ENCODE data around the gene OR1N2. TPM values are rescaled to one million over a fixed set of nuclear protein-coding genes. Genes with fewer than 3 reads are reported as not detected.

OR1N2 gene, protein sequence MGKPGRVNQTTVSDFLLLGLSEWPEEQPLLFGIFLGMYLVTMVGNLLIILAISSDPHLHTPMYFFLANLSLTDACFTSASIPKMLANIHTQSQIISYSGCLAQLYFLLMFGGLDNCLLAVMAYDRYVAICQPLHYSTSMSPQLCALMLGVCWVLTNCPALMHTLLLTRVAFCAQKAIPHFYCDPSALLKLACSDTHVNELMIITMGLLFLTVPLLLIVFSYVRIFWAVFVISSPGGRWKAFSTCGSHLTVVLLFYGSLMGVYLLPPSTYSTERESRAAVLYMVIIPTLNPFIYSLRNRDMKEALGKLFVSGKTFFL
- total RNA-seq (not detected), polyA plus RNA-seq (not detected)

DNA sequence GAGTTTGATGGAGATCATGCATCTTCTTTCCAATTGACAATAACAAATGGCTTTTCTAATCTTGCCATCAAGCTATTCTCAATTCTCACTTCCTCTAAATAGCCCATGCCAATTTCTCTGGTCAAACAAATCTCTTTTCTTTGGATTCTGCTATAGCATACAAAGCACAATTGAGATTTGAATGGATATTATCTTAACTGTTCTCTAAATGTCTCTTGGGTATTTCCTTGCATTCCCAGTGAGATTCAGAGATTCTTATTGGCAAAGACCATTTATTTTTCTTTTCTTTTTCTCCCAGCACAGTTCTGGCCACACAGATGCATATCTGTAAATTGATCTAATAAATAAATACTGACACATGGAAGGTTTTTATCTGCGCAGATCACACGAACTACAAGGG is at the start of gene OR1N2:
Gene OR1N2 (plus strand): TSS at position 301 of the 400 bp plus-strand sequence. CDS start 100 bp downstream, outside the sequence.
- DNase-seq, result no peak
- peaks cover 0 to 2% (median 0%) of the 10 kb centered on the region in 8 donors for H3K9me3 Mint-ChIP-seq
- intact Hi-C loops (cut with micrococcal nuclease), result no loop called here
- no peak within 1 kb of the TSS for H3K27ac Mint-ChIP-seq
- Histone ChIP-seq H3K27me3 (ENCODE audit: insufficient read depth, low read length) (no peaks in the 10 kb centered on the region), H3K36me3 (ENCODE audit: insufficient read depth, low read length) (no peaks in the 10 kb centered on the region), H3K4me1 (ENCODE audit: insufficient read depth, low read length) (no peaks in the 10 kb centered on the region), H3K4me3 (ENCODE audit: low read length in 2 of 2) (no peak within 1 kb of the TSS), H3K9me3 (ENCODE audit: control insufficient read depth in 1 of 2, low read length in 2 of 2) (no peaks in the 10 kb centered on the region), H3K27ac (ENCODE audit: low read depth, low read length) (no peak within 1 kb of the TSS)
- no peak within 1 kb of the TSS for H3K4me3 Mint-ChIP-seq
- H3K27me3 Mint-ChIP-seq, result peaks cover 7 to 11% of the 10 kb centered on the region in 2 donors
- ChIA-PET POLR2A (ENCODE audit: partially characterized antibody) (no interaction called here), CTCF (ENCODE audit: partially characterized antibody) (no interaction called here)
- H3K36me3 Mint-ChIP-seq, result no peaks in the 10 kb centered on the region
- H3K4me1 Mint-ChIP-seq, result no peaks in the 10 kb centered on the region

DNA sequence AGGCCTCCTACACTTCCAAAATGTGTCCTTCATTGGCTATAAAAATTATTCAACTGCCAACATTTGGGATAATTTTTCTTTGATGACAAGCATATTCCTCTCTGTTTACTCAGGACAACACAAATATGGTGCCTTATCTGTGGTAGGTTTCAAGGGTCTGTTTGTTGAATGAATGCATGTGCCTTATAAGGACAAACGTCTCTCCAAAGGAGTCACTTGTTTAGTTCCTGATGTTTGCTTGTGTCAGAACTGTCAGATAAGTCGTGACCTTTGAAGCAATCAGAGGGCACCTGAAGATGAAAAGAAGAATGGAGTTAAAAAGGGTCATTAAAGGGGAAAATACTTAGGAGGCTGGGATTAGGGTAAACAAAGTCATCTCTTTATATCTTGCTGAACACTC is 45.9 kb upstream of the OR1N2 start:
- POLR2A ChIA-PET (ENCODE audit: partially characterized antibody), result no interaction called here
- peak overlapping the region in 1 of 7 donors; percentile 44 for H3K27ac Mint-ChIP-seq
- intact Hi-C loops (cut with micrococcal nuclease), result no loop called here
- H3K9me3 Mint-ChIP-seq, result peaks cover 0 to 4% (median 0%) of the 10 kb centered on the region in 8 donors
- H3K4me3 Mint-ChIP-seq, result no peak overlapping the region
- Histone ChIP-seq H3K27me3 (ENCODE audit: insufficient read depth, low read length) (no peaks in the 10 kb centered on the region), H3K27ac (ENCODE audit: low read depth, low read length) (no peak overlapping the region), H3K36me3 (ENCODE audit: insufficient read depth, low read length) (no peaks in the 10 kb centered on the region), H3K4me3 (ENCODE audit: low read length in 2 of 2) (no peak overlapping the region), H3K9me3 (ENCODE audit: control insufficient read depth in 1 of 2, low read length in 2 of 2) (no peaks in the 10 kb centered on the region), H3K4me1 (ENCODE audit: insufficient read depth, low read length) (no peaks in the 10 kb centered on the region)
- peaks cover 12 to 17% of the 10 kb centered on the region in 2 donors for H3K27me3 Mint-ChIP-seq
- no peak for DNase-seq
- CTCF ChIA-PET (ENCODE audit: partially characterized antibody), result no interaction called here
- no peaks in the 10 kb centered on the region for H3K4me1 Mint-ChIP-seq
- H3K36me3 Mint-ChIP-seq, result no peaks in the 10 kb centered on the region

DNA sequence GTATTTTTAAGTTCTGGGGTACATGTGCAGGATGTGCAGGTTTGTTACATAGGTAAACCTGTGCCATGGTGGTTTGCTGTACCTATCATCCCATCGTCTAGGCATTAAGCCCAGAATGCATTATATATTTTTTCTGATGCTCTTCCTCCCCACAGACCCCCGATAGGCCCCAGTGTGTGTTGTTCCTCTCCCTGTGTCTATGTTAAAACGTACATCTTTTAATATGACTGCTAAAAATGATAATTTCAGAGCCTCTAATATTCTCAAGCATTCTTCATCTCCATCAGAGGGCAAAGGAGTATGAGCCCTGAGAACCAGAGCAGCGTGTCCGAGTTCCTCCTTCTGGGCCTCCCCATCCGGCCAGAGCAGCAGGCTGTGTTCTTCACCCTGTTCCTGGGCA is 42.4 kb upstream of the OR1N2 start, which contains the start of gene OR1J2:
Gene OR1J2 (plus strand): TSS at position 301 of the 400 bp plus-strand sequence. CDS start 0 bp downstream, at position 301.
- H3K4me3 Mint-ChIP-seq, result no peak within 1 kb of the TSS
- Histone ChIP-seq H3K27ac (ENCODE audit: low read depth, low read length) (no peak within 1 kb of the TSS), H3K4me1 (ENCODE audit: insufficient read depth, low read length) (no peaks in the 10 kb centered on the region), H3K27me3 (ENCODE audit: insufficient read depth, low read length) (no peaks in the 10 kb centered on the region), H3K9me3 (ENCODE audit: control insufficient read depth in 1 of 2, low read length in 2 of 2) (no peaks in the 10 kb centered on the region), H3K4me3 (ENCODE audit: low read length in 2 of 2) (no peak within 1 kb of the TSS), H3K36me3 (ENCODE audit: insufficient read depth, low read length) (no peaks in the 10 kb centered on the region)
- POLR2A ChIA-PET (ENCODE audit: partially characterized antibody), result no interaction called here
- H3K27me3 Mint-ChIP-seq, result peaks cover 12 to 16% of the 10 kb centered on the region in 2 donors
- H3K4me1 Mint-ChIP-seq, result no peaks in the 10 kb centered on the region
- no peaks in the 10 kb centered on the region for H3K36me3 Mint-ChIP-seq
- peak within 1 kb of the TSS in 1 of 7 donors; percentile 39 for H3K27ac Mint-ChIP-seq
- H3K9me3 Mint-ChIP-seq, result peaks cover 0 to 4% (median 0%) of the 10 kb centered on the region in 8 donors
- CTCF ChIA-PET (ENCODE audit: partially characterized antibody), result interaction anchor here (0.9 kb wide), 1 partner anchor 12 kb away, joined by 3 read pairs; no protein-coding TSS in a partner anchor
- intact Hi-C loops (cut with micrococcal nuclease), result no loop called here
- DNase-seq, result no peak

DNA sequence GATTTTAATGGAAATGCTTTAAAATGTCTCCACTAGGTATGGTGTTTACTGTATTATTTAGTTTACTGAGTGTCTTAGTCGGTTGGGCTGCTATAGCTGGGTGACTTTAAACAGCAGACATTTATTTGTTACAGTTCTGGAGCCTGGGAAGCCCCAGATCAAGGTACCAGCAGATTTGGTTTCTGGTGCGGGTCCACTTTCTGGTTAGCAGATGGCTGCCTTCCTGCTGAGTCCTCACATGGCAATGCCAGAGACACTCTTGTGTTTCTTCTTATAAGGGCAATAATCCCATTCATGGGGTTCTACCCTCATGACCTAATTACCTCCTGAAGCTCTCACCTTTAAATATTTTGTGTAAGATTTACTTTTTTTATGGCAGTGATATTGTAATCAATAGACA is 34.7 kb upstream of the OR1N2 start:
- no peaks in the 10 kb centered on the region for H3K4me1 ChIP-seq (ENCODE audit: insufficient read depth, low read length)
- no peak for DNase-seq
- H3K9me3 Mint-ChIP-seq, result no peaks in the 10 kb centered on the region
- H3K4me3 ChIP-seq (ENCODE audit: low read length in 2 of 2), result no peak overlapping the region
- ChIA-PET CTCF (ENCODE audit: partially characterized antibody) (no interaction called here), POLR2A (ENCODE audit: partially characterized antibody) (no interaction called here)
- no peak overlapping the region for H3K27ac Mint-ChIP-seq
- no peaks in the 10 kb centered on the region for H3K36me3 Mint-ChIP-seq
- H3K27ac ChIP-seq (ENCODE audit: low read depth, low read length), result no peak overlapping the region
- no peak overlapping the region for H3K4me3 Mint-ChIP-seq
- intact Hi-C loops (cut with micrococcal nuclease), result no loop called here
- H3K27me3 ChIP-seq (ENCODE audit: insufficient read depth, low read length), result no peaks in the 10 kb centered on the region
- H3K36me3 ChIP-seq (ENCODE audit: insufficient read depth, low read length), result no peaks in the 10 kb centered on the region
- no peaks in the 10 kb centered on the region for H3K4me1 Mint-ChIP-seq
- H3K27me3 Mint-ChIP-seq, result peaks cover 7 to 10% of the 10 kb centered on the region in 2 donors
- H3K9me3 ChIP-seq (ENCODE audit: control insufficient read depth in 1 of 2, low read length in 2 of 2), result no peaks in the 10 kb centered on the region

DNA sequence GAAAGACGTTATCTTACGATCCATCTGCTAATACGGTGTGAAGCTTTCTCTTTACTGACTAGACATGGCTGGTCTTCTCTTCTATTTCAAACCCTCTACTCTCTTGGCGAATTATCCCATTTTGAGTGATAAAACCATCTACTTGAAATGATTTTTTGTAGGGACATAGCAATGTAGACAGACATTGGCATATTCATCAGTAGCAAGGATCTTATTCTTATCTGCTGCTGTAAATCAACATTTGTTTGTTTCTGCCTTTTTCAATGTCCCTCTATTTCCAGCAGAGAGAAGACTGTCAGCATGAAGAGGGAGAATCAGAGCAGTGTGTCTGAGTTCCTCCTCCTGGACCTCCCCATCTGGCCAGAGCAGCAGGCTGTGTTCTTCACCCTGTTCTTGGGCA is 34.1 kb upstream of the OR1N2 start, which contains the start of gene OR1J4:
Gene OR1J4 (plus strand): TSS at position 301 of the 400 bp plus-strand sequence. CDS start 0 bp downstream, at position 301.
- POLR2A ChIA-PET (ENCODE audit: partially characterized antibody), result no interaction called here
- no peaks in the 10 kb centered on the region for H3K9me3 Mint-ChIP-seq
- Histone ChIP-seq H3K9me3 (ENCODE audit: control insufficient read depth in 1 of 2, low read length in 2 of 2) (no peaks in the 10 kb centered on the region), H3K4me3 (ENCODE audit: low read length in 2 of 2) (no peak within 1 kb of the TSS), H3K27ac (ENCODE audit: low read depth, low read length) (no peak within 1 kb of the TSS), H3K4me1 (ENCODE audit: insufficient read depth, low read length) (no peaks in the 10 kb centered on the region), H3K27me3 (ENCODE audit: insufficient read depth, low read length) (no peaks in the 10 kb centered on the region), H3K36me3 (ENCODE audit: insufficient read depth, low read length) (no peaks in the 10 kb centered on the region)
- peaks cover 8 to 13% of the 10 kb centered on the region in 2 donors for H3K27me3 Mint-ChIP-seq
- DNase-seq, result no peak
- H3K36me3 Mint-ChIP-seq, result no peaks in the 10 kb centered on the region
- no peaks in the 10 kb centered on the region for H3K4me1 Mint-ChIP-seq
- H3K27ac Mint-ChIP-seq, result no peak within 1 kb of the TSS
- CTCF ChIA-PET (ENCODE audit: partially characterized antibody), result no interaction called here
- intact Hi-C loops (cut with micrococcal nuclease), result no loop called here
- H3K4me3 Mint-ChIP-seq, result no peak within 1 kb of the TSS

DNA sequence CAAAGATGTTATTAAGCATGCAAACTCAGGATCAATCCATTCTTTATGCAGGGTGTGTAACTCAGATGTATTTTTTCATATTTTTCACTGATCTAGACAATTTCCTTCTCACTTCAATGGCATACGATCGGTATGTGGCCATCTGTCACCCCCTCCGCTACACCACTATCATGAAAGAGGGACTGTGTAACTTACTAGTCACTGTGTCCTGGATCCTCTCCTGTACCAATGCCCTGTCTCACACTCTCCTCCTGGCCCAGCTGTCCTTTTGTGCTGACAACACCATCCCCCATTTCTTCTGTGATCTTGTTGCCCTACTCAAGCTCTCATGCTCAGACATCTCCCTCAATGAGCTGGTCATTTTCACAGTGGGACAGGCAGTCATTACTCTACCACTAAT is 33.5 kb upstream of the OR1N2 start:
- no peaks in the 10 kb centered on the region for H3K36me3 ChIP-seq (ENCODE audit: insufficient read depth, low read length)
- CTCF ChIA-PET (ENCODE audit: partially characterized antibody), result no interaction called here
- no peak overlapping the region for H3K4me3 Mint-ChIP-seq
- peaks cover 8 to 13% of the 10 kb centered on the region in 2 donors for H3K27me3 Mint-ChIP-seq
- H3K36me3 Mint-ChIP-seq, result no peaks in the 10 kb centered on the region
- H3K27ac Mint-ChIP-seq, result no peak overlapping the region
- no peaks in the 10 kb centered on the region for H3K27me3 ChIP-seq (ENCODE audit: insufficient read depth, low read length)
- no peaks in the 10 kb centered on the region for H3K4me1 ChIP-seq (ENCODE audit: insufficient read depth, low read length)
- POLR2A ChIA-PET (ENCODE audit: partially characterized antibody), result no interaction called here
- intact Hi-C loops (cut with micrococcal nuclease), result no loop called here
- H3K9me3 ChIP-seq (ENCODE audit: control insufficient read depth in 1 of 2, low read length in 2 of 2), result no peaks in the 10 kb centered on the region
- H3K4me1 Mint-ChIP-seq, result no peaks in the 10 kb centered on the region
- no peak for DNase-seq
- no peaks in the 10 kb centered on the region for H3K9me3 Mint-ChIP-seq
- no peak overlapping the region for H3K27ac ChIP-seq (ENCODE audit: low read depth, low read length)
- no peak overlapping the region for H3K4me3 ChIP-seq (ENCODE audit: low read length in 2 of 2)

DNA sequence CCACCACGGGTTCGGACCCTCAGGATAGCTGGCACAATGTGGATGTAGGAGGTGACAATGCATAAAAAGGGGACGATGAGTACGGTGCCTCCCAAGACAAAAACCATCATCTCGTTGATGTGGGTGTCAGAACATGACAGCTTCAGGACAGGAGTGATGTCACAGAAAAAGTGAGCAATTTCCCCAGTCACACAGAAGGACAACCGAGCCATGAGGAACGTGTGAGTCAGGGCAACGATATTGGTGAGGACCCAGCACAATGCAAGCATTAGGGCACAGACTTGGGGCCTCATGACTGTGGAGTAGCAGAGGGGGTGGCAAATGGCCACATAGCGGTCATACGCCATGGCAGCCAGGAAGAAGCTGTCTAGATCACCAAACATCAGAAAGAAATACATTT is 26.3 kb upstream of the OR1N2 start:
- H3K4me1 Mint-ChIP-seq, result peaks cover 0 to 2% (median 0%) of the 10 kb centered on the region in 4 donors
- intact Hi-C loops (cut with micrococcal nuclease), result no loop called here
- Histone ChIP-seq H3K9me3 (ENCODE audit: control insufficient read depth in 1 of 2, low read length in 2 of 2) (no peaks in the 10 kb centered on the region), H3K36me3 (ENCODE audit: insufficient read depth, low read length) (no peaks in the 10 kb centered on the region), H3K27me3 (ENCODE audit: insufficient read depth, low read length) (no peaks in the 10 kb centered on the region), H3K4me3 (ENCODE audit: low read length in 2 of 2) (no peak overlapping the region), H3K27ac (ENCODE audit: low read depth, low read length) (no peak overlapping the region), H3K4me1 (ENCODE audit: insufficient read depth, low read length) (no peaks in the 10 kb centered on the region)
- H3K4me3 Mint-ChIP-seq, result no peak overlapping the region
- peaks cover 13 to 16% of the 10 kb centered on the region in 2 donors for H3K27me3 Mint-ChIP-seq
- no peaks in the 10 kb centered on the region for H3K36me3 Mint-ChIP-seq
- no peaks in the 10 kb centered on the region for H3K9me3 Mint-ChIP-seq
- DNase-seq, result no peak
- no peak overlapping the region for H3K27ac Mint-ChIP-seq
- POLR2A ChIA-PET (ENCODE audit: partially characterized antibody), result no interaction called here
- CTCF ChIA-PET (ENCODE audit: partially characterized antibody), result no interaction called here

Measured in CD4-positive, alpha-beta memory T cell (primary cell).